Raji (cell line): ENCODE data around the gene RFPL3.
"Not testable (repeated sequence)": the region's sequence is repeated elsewhere in the genome, so short reads cannot be mapped to it uniquely, and the experiment has no call there.

Experiments
- POLR2A ChIP-seq: IDR thresholded peaks from 2 replicates; pipeline ENCODE4 v1.6.1; 2011; ENCODE audit warnings: low read depth, low read length, control low read depth; ENCODE audit not compliant: insufficient read depth

Gene RFPL3

GRCh38 chr22:32357567-32357966, at the start of gene RFPL3:
Gene RFPL3 (plus strand): TSS chr22:32357867. CDS start chr22:32358072, 205 bp downstream.
- TF ChIP-seq POLR2A: not testable (repeated sequence)

GRCh38 chr22:32308191-32308590, 49.5 kb upstream of the RFPL3 start:
- TF ChIP-seq POLR2A: no peak

- TF ChIP-seq POLR2A: no peak
These were observed 48.7 kb upstream of the RFPL3 start for GRCh38 chr22:32308934-32309333.

GRCh38 chr22:32309585-32310251, 47.9 kb upstream of the RFPL3 start:
- TF ChIP-seq POLR2A: no peak

GRCh38 chr22:32310777-32311176, 46.9 kb upstream of the RFPL3 start:
- no peak for TF ChIP-seq POLR2A

- TF ChIP-seq POLR2A: no peak
These were observed 46.1 kb upstream of the RFPL3 start for GRCh38 chr22:32311551-32312071.

- TF ChIP-seq POLR2A: no peak
These were observed 44.9 kb upstream of the RFPL3 start for GRCh38 chr22:32312748-32313147.

- no peak for TF ChIP-seq POLR2A
These were observed 44.1 kb upstream of the RFPL3 start for GRCh38 chr22:32313532-32313931.

- TF ChIP-seq POLR2A: no peak
These were observed 40.1 kb upstream of the RFPL3 start for GRCh38 chr22:32317524-32317923.

- no peak for TF ChIP-seq POLR2A
These were observed 39.3 kb upstream of the RFPL3 start for GRCh38 chr22:32318361-32318760.

GRCh38 chr22:32319861-32320406, 37.7 kb upstream of the RFPL3 start:
- TF ChIP-seq POLR2A: no peak

- no peak for TF ChIP-seq POLR2A
These were observed 34.7 kb upstream of the RFPL3 start for GRCh38 chr22:32322986-32323385.

GRCh38 chr22:32323513-32324164, 34.0 kb upstream of the RFPL3 start:
- no peak for TF ChIP-seq POLR2A

- TF ChIP-seq POLR2A: no peak
These were observed 32.9 kb upstream of the RFPL3 start for GRCh38 chr22:32324505-32325415.

- TF ChIP-seq POLR2A: no peak
These were observed 32.3 kb upstream of the RFPL3 start for GRCh38 chr22:32325416-32325801.
